Measurements from ENCODE around the gene EHBP1.

DNA sequence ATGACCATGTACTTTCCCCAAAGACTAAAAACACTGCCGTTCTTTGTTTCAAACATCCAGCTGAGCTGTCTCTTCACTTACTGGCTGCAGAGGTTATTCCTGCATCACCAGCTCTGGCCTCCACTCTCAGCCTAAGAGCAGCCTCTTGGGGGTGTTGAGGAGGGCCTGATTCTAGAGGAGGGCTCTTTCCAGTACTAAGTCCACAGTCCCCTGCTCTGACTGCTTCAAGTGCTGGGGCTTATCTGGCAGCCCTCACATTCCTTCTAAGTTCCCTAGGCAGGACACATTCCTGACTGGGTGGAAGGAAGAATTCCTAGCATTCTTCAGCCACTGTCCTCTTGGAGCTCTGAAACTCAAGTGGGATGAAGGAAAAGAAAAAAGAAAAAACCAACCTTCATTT lies 32.9 kb upstream of the EHBP1 start:
- TF ChIP-seq ZNF529 (tag by site-specific recombination; IDR thresholded peaks at IDR 0.05; ENCODE audit: insufficient replicate concordance) (no peak), ZNF133 (tag by site-specific recombination; IDR thresholded peaks at IDR 0.05) (no peak), TCF7L2 (IDR thresholded peaks at IDR 0.05; ENCODE audit: borderline replicate concordance, low read depth, low read length) (no peak), ZNF560 (tag by site-specific recombination; IDR thresholded peaks at IDR 0.05; ENCODE audit: borderline replicate concordance) (no peak), ZNF302 (tag by site-specific recombination; IDR thresholded peaks at IDR 0.05; ENCODE audit: low read depth) (no peak), KLF7 (tag by site-specific recombination; IDR thresholded peaks at IDR 0.05; ENCODE audit: borderline replicate concordance) (no peak), BCL11A (tag by site-specific recombination; IDR thresholded peaks at IDR 0.05; ENCODE audit: low read depth) (no peak), YY1 (tag by site-specific recombination; IDR thresholded peaks at IDR 0.05) (no peak), ZBTB1 (tag by site-specific recombination; IDR thresholded peaks at IDR 0.05) (no peak)
- TF ChIP-seq, protein P1, sequence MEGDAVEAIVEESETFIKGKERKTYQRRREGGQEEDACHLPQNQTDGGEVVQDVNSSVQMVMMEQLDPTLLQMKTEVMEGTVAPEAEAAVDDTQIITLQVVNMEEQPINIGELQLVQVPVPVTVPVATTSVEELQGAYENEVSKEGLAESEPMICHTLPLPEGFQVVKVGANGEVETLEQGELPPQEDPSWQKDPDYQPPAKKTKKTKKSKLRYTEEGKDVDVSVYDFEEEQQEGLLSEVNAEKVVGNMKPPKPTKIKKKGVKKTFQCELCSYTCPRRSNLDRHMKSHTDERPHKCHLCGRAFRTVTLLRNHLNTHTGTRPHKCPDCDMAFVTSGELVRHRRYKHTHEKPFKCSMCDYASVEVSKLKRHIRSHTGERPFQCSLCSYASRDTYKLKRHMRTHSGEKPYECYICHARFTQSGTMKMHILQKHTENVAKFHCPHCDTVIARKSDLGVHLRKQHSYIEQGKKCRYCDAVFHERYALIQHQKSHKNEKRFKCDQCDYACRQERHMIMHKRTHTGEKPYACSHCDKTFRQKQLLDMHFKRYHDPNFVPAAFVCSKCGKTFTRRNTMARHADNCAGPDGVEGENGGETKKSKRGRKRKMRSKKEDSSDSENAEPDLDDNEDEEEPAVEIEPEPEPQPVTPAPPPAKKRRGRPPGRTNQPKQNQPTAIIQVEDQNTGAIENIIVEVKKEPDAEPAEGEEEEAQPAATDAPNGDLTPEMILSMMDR (tag by site-specific recombination; IDR thresholded peaks at IDR 0.05), result no peak
